SK-N-SH (cell line): Measurements from ENCODE around the gene TTC28. TPM values are rescaled to one million over a fixed set of nuclear protein-coding genes. Genes with fewer than 3 reads are reported as not detected.

Experiments
- CTCF ChIA-PET: fragments of 300-600, 350-600 bp; formaldehyde crosslinking; extraction: SDS; loops from one replicate; lab custom pipeline; 2021; lab: Yijun Ruan, JAX
- POLR2A ChIA-PET: fragments of 350-600 bp; sonication (Branson Sonifier 250); formaldehyde crosslinking; extraction: SDS; loops from one replicate; lab custom pipeline; 2020; ENCODE audit warnings: antibody characterized with exemption, inconsistent platforms; lab: Yijun Ruan, JAX
- DNase-seq: peaks from one replicate; pipeline ENCODE4 v3.0.0; 2012
- H2AFZ ChIP-seq: fragments of 200-600 bp; sonication (generic); 2 replicates; pipeline ENCODE4 v1.8.1; 2016; ENCODE audit warnings: antibody characterized with exemption, mild to moderate bottlenecking, low read depth
- H3F3A ChIP-seq: fragments of 200-600 bp; sonication (generic); replicated peaks from 2 replicates; pipeline ENCODE3; 2016; ENCODE audit warnings: antibody characterized with exemption, mild to moderate bottlenecking; ENCODE audit not compliant: insufficient read depth
- H3K27ac ChIP-seq, 2 experiments: fragments of 200-500 bp in 1 of 2; fragments of 200-600 bp in 1 of 2; sonication (Bioruptor generic) in 1 of 2; sonication (generic), shearing (Covaris generic) in 1 of 2; 2 replicates each; pipeline versions ENCODE4 v1.5.1 to v1.6.1; 2014 to 2016; ENCODE audit warnings: low read depth in 2 of 2, inconsistent platforms in 1 of 2, low read length in 1 of 2, mild to moderate bottlenecking in 1 of 2, mixed read lengths in 1 of 2
- H3K27me3 ChIP-seq: fragments of 200-600 bp; sonication (generic), shearing (Covaris generic); 2 replicates; pipeline ENCODE4 v1.6.1; 2016; ENCODE audit warnings: mixed run types; ENCODE audit not compliant: insufficient read depth
- H3K36me3 ChIP-seq, 2 experiments: fragments of 200-500 bp in 1 of 2; fragments of 200-600 bp in 1 of 2; sonication (Bioruptor generic) in 1 of 2; sonication (generic) in 1 of 2; replicated peaks in 1 of 2; 2 replicates each; pipeline versions ENCODE3 to v1.5.1; 2014 to 2016; ENCODE audit warnings: low read length in 1 of 2, mild to moderate bottlenecking in 1 of 2; ENCODE audit not compliant: insufficient read depth in 2 of 2, control insufficient read depth in 1 of 2
- H3K4me1 ChIP-seq, 2 experiments: fragments of 200-500 bp in 1 of 2; fragments of 200-600 bp in 1 of 2; sonication (Bioruptor generic) in 1 of 2; sonication (generic), shearing (Covaris generic) in 1 of 2; 2 replicates each; pipeline versions ENCODE4 v1.5.1 to v1.6.1; 2014 to 2016; ENCODE audit warnings: low read depth in 1 of 2, low read length in 1 of 2, mixed run types in 1 of 2; ENCODE audit not compliant: insufficient read depth in 2 of 2, control insufficient read depth in 1 of 2
- H3K4me2 ChIP-seq: fragments of 200-600 bp; sonication (generic), shearing (Covaris generic); 2 replicates; pipeline ENCODE4 v1.6.1; 2017; ENCODE audit warnings: mixed run types
- H3K4me3 ChIP-seq, 2 experiments: fragments of 200-500 bp in 1 of 2; fragments of 200-600 bp in 1 of 2; sonication (Bioruptor generic) in 1 of 2; sonication (generic), shearing (Covaris generic) in 1 of 2; 2 replicates each; pipeline versions ENCODE4 v1.5.1 to v1.8.1; 2014 to 2016; ENCODE audit warnings: low read depth in 2 of 2, inconsistent platforms in 1 of 2, low read length in 1 of 2, mild to moderate bottlenecking in 1 of 2, mixed read lengths in 1 of 2, moderate library complexity in 1 of 2
- H3K79me2 ChIP-seq: fragments of 200-600 bp; sonication (generic); 2 replicates; pipeline ENCODE4 v1.8.1; 2017; ENCODE audit warnings: mild to moderate bottlenecking; ENCODE audit not compliant: insufficient read depth
- H3K9ac ChIP-seq: fragments of 200-600 bp; sonication (generic); 2 replicates; pipeline ENCODE4 v1.6.1; 2017; ENCODE audit warnings: mixed run types
- H3K9me2 ChIP-seq: fragments of 200-600 bp; sonication (generic); 2 replicates; pipeline ENCODE4 v1.6.1; 2017; ENCODE audit warnings: mixed run types
- H3K9me3 ChIP-seq: fragments of 200-600 bp; sonication (generic); 2 replicates; pipeline ENCODE4 v1.6.1; 2017; ENCODE audit warnings: mixed run types, mild to moderate bottlenecking, moderate library complexity
- H4K20me1 ChIP-seq: fragments of 200-600 bp; sonication (generic); 2 replicates; pipeline ENCODE4 v1.6.1; 2017; ENCODE audit warnings: mild to moderate bottlenecking, mixed run types; ENCODE audit not compliant: insufficient read depth
- ELF1 ChIP-seq: IDR thresholded peaks from 2 replicates; pipeline ENCODE4 v1.4.0; 2012
- EP300 ChIP-seq, 2 experiments: IDR thresholded peaks; 2 replicates each; pipeline versions ENCODE4 v1.4.0 to v1.6.1; 2012; ENCODE audit warnings: borderline replicate concordance in 1 of 2, low read depth in 1 of 2, low read length in 1 of 2
- FOSL2 ChIP-seq: IDR thresholded peaks from 2 replicates; pipeline ENCODE4 v1.4.0; 2012; ENCODE audit warnings: low read depth, mild to moderate bottlenecking, moderate library complexity, borderline replicate concordance
- GABPA ChIP-seq: IDR thresholded peaks from 2 replicates; pipeline ENCODE4 v1.4.0; 2012; ENCODE audit warnings: low read depth, mild to moderate bottlenecking
- IRF3 ChIP-seq: fragments of 150-350 bp; IDR thresholded peaks from 2 replicates; pipeline ENCODE4 v1.6.1; 2016; ENCODE audit warnings: mild to moderate bottlenecking, low read depth, low read length
- MAX ChIP-seq: IDR thresholded peaks from 2 replicates; pipeline ENCODE4 v1.4.0; 2012; ENCODE audit warnings: low read depth
- MXI1 ChIP-seq: IDR thresholded peaks from 2 replicates; pipeline ENCODE4 v1.6.1; 2012; ENCODE audit warnings: mild to moderate bottlenecking, low read depth, low read length, improper control_type of control experiment
- NFIC ChIP-seq: IDR thresholded peaks from 2 replicates; pipeline ENCODE4 v1.4.0; 2012; ENCODE audit warnings: borderline replicate concordance
- PBX3 ChIP-seq: IDR thresholded peaks from 2 replicates; pipeline ENCODE4; 2012
- POLR2AphosphoS5 ChIP-seq: IDR thresholded peaks from 2 replicates; pipeline ENCODE4 v1.6.1; 2012; ENCODE audit warnings: low read depth, low read length
- RAD21 ChIP-seq: IDR thresholded peaks from 2 replicates; pipeline ENCODE4 v1.6.1; 2012; ENCODE audit warnings: mild to moderate bottlenecking, low read length
- RXRA ChIP-seq: IDR thresholded peaks from 2 replicates; pipeline ENCODE4 v1.4.0; 2012; ENCODE audit warnings: low read depth, mild to moderate bottlenecking, borderline replicate concordance
- SIN3A ChIP-seq: IDR thresholded peaks from 2 replicates; pipeline ENCODE4 v1.6.1; 2012; ENCODE audit warnings: low read depth, mild to moderate bottlenecking, low read length, moderate library complexity, borderline replicate concordance
- TAF1 ChIP-seq: IDR thresholded peaks from 2 replicates; pipeline ENCODE4 v1.6.1; 2012; ENCODE audit warnings: low read depth, mild to moderate bottlenecking, low read length, moderate library complexity, borderline replicate concordance
- TCF12 ChIP-seq: IDR thresholded peaks from 2 replicates; pipeline ENCODE4 v1.4.0; 2012
- USF1 ChIP-seq: IDR thresholded peaks from 2 replicates; pipeline ENCODE4 v1.4.0; 2012; ENCODE audit warnings: low read depth, borderline replicate concordance
- USF2 ChIP-seq: fragments of 150-350 bp; IDR thresholded peaks from 2 replicates; pipeline ENCODE4 v1.6.1; 2017; ENCODE audit warnings: antibody characterized with exemption, low read length, low read depth, borderline replicate concordance
- WGBS: methylation state at CpG from one replicate; pipeline ENCODE4 v1.1.6; 2017; ENCODE audit warnings: low lambda C conversion rate; 5-methylcytosine and 5-hydroxymethylcytosine counted together
- polyA plus RNA-seq, 3 experiments: library from polyadenylated mRNA; depleted of rRNA; stranded (reverse); fragments of >200 nt; gene quantifications; 2 replicates each; pipeline ENCODE4 v1.2.3, GENCODE V29; 2012

TTC28 gene
- polyA plus RNA-seq, 1 of the 3 experiments (the other 2 are of a cell fraction), result 5.9 TPM

- Histone ChIP-seq H3K27me3 (no peaks in the 10 kb centered on the region), H3F3A (peaks cover 19% of the 10 kb centered on the region), H3K4me2 (no peak overlapping the region), H3K36me3 (no peaks in the 10 kb centered on the region), H3K79me2 (peaks cover 11% of the 10 kb centered on the region), H3K9ac (no peak overlapping the region), H2AFZ (no peak overlapping the region), H3K4me3 (no peak overlapping the region), H3K4me1 (peaks cover 20 to 46% of the 10 kb centered on the region in 2 experiments; a peak in 3 of 4 replicates)
- DNase-seq, result no peak
- CTCF ChIA-PET, result interaction anchor here (0.6 to 1.3 kb wide), 3 partner anchors 311 to 1917 kb away, joined by 3 read pairs; no protein-coding TSS in a partner anchor
- TF ChIP-seq FOSL2 (no peak), RAD21 (no peak), PBX3 (no peak), TAF1 (no peak)
- TF ChIP-seq, all 33 proteins: peak for 0
- Histone ChIP-seq H3K27ac (no peak overlapping the region), H4K20me1 (peaks cover 6% of the 10 kb centered on the region; the same call in 1 of the 2 replicates), H3K9me2 (no peaks in the 10 kb centered on the region), H3K9me3 (no peaks in the 10 kb centered on the region)
- POLR2A ChIA-PET, result no interaction called here
Measured at GRCh38 chr22:28331695-28332094, 347.9 kb downstream of the TTC28 start.

GRCh38 chr22:28329186-28330073 is 350.2 kb downstream of the TTC28 start:
- Histone ChIP-seq H3K36me3 (no peaks in the 10 kb centered on the region), H3K27ac (peak overlapping the region; percentile 67 to 75), H3K4me3 (peak overlapping the region; percentile 17 to 37; a peak in 2 of 4 replicates), H3K9me2 (no peaks in the 10 kb centered on the region), H3K27me3 (no peaks in the 10 kb centered on the region), H2AFZ (no peak overlapping the region), H3F3A (peaks cover 19% of the 10 kb centered on the region), H3K4me2 (peak overlapping the region; percentile 66), H4K20me1 (peaks cover 6% of the 10 kb centered on the region; the same call in 1 of the 2 replicates), H3K4me1 (peaks cover 20 to 46% of the 10 kb centered on the region in 2 experiments; a peak in 3 of 4 replicates), H3K79me2 (peaks cover 11% of the 10 kb centered on the region), H3K9me3 (no peaks in the 10 kb centered on the region), H3K9ac (peak overlapping the region; percentile 37; the same call in 1 of the 2 replicates)
- POLR2A ChIA-PET, result no interaction called here
- peak; percentile 31 for DNase-seq
- 28% methylated on average over 3 of the region's 3 CpGs for WGBS
- CTCF ChIA-PET, result interaction anchor here (0.7 to 1.3 kb wide), 5 partner anchors 12 to 309 kb away, joined by 3 read pairs; no protein-coding TSS in a partner anchor
- no peak for TF ChIP-seq SIN3A
- TF ChIP-seq NFIC, result peak; percentile 47; the same call in 1 of the 2 replicates
- peak; percentile 34 to 61; a peak in 1 of 4 replicates for TF ChIP-seq EP300 (IDR thresholded peaks at IDR 0.05; ENCODE audit: borderline replicate concordance in 1 of 2, low read depth in 1 of 2, low read length in 1 of 2)
- TF ChIP-seq FOSL2, result no peak; the same call in 1 of the 2 replicates
- TF ChIP-seq GABPA, result no peak
- no peak for TF ChIP-seq TAF1
- no peak for TF ChIP-seq RAD21
- no peak; the same call in 1 of the 2 replicates for TF ChIP-seq MXI1
- no peak for TF ChIP-seq MAX
- peak; percentile 84 for TF ChIP-seq TCF12
- no peak for TF ChIP-seq USF1
- 0 out of 2 replicates have a peak, but pooled peaks have one; percentile 17 for TF ChIP-seq POLR2AphosphoS5
- 0 out of 2 replicates have a peak, but pooled peaks have one; percentile 10 for TF ChIP-seq RXRA
- no peak for TF ChIP-seq IRF3
- TF ChIP-seq ELF1, result no peak
- no peak for TF ChIP-seq USF2
